DND-41 (cell line): ENCODE results near the gene BICC1.

Source experiments
- ATAC-seq: fragments of 200-7000 bp; cut with Tn5 transposase; 3 replicates; pipeline ENCODE4 v1.9.1; 2021; ENCODE audit warnings: low read depth; ENCODE audit not compliant: insufficient read depth
- DNase-seq: peaks from one replicate; pipeline ENCODE4 v3.0.0-alpha.2; 2020
- H2AFZ ChIP-seq: 2 replicates; pipeline ENCODE4 v1.6.0; 2012; ENCODE audit warnings: low read depth, low read length
- H3K27ac ChIP-seq: 2 replicates; pipeline ENCODE4 v1.5.1; 2012; ENCODE audit warnings: low read length, inconsistent platforms
- H3K27me3 ChIP-seq: fragments of 200-600 bp; sonication (generic); 2 replicates; pipeline ENCODE4 v1.6.0; 2012; ENCODE audit warnings: low read length, mild to moderate bottlenecking, inconsistent platforms; ENCODE audit not compliant: insufficient read depth, poor library complexity
- H3K36me3 ChIP-seq: 2 replicates; pipeline ENCODE4 v1.5.1; 2012; ENCODE audit warnings: low read length, inconsistent platforms; ENCODE audit not compliant: insufficient read depth
- H3K4me1 ChIP-seq: 2 replicates; pipeline ENCODE4 v1.5.1; 2012; ENCODE audit warnings: mild to moderate bottlenecking, low read length; ENCODE audit not compliant: insufficient read depth
- H3K4me2 ChIP-seq: 2 replicates; pipeline ENCODE4 v1.6.0; 2012; ENCODE audit warnings: mild to moderate bottlenecking, moderate library complexity, low read length, inconsistent platforms; ENCODE audit not compliant: insufficient read depth
- H3K4me3 ChIP-seq, 2 experiments: fragments of 200-600 bp in 1 of 2; shearing (Covaris generic) in 1 of 2; 2 replicates each; pipeline ENCODE4 v1.5.1; 2012 to 2016; ENCODE audit warnings: inconsistent platforms in 2 of 2, low read length in 2 of 2, mild to moderate bottlenecking in 2 of 2, low read depth in 1 of 2, moderate library complexity in 1 of 2
- H3K79me2 ChIP-seq: 2 replicates; pipeline ENCODE4 v1.6.0; 2012; ENCODE audit warnings: low read length, inconsistent platforms; ENCODE audit not compliant: insufficient read depth
- H3K9ac ChIP-seq: 2 replicates; pipeline ENCODE4 v1.6.0; 2012; ENCODE audit warnings: low read depth, mild to moderate bottlenecking, inconsistent platforms, low read length, moderate library complexity
- H3K9me3 ChIP-seq: 2 replicates; pipeline ENCODE4 v1.5.1; 2012; ENCODE audit warnings: low read length, moderate library complexity, mild to moderate bottlenecking, inconsistent platforms; ENCODE audit not compliant: insufficient read depth, severe bottlenecking
- H4K20me1 ChIP-seq: 2 replicates; pipeline ENCODE4 v1.6.0; 2012; ENCODE audit warnings: low read length; ENCODE audit not compliant: insufficient read depth
- CTCF ChIP-seq: IDR thresholded peaks from 2 replicates; pipeline ENCODE4 v1.5.1; 2012; ENCODE audit warnings: borderline replicate concordance, low read length, moderate library complexity, mild to moderate bottlenecking; ENCODE audit not compliant: poor library complexity, severe bottlenecking; ENCODE audit errors: extremely low read depth
- EZH2 ChIP-seq: IDR thresholded peaks from 3 replicates; pipeline ENCODE4 v1.6.1; 2012; ENCODE audit warnings: borderline replicate concordance, low read depth, mild to moderate bottlenecking, moderate library complexity, low read length, inconsistent platforms; ENCODE audit not compliant: severe bottlenecking

Gene BICC1

GRCh38 chr10:58609532-58610150 is 97.0 kb downstream of the BICC1 start:
- no peaks in the 10 kb centered on the region for H3K4me1 ChIP-seq
- no peak overlapping the region for H3K27ac ChIP-seq

GRCh38 chr10:58615237-58615935 is 102.7 kb downstream of the BICC1 start:
- TF ChIP-seq EZH2 = no peak
- no peak for TF ChIP-seq CTCF
- Histone ChIP-seq H3K9me3 (no peaks in the 10 kb centered on the region), H3K4me1 (no peaks in the 10 kb centered on the region), H2AFZ (no peak overlapping the region), H3K4me2 (no peak overlapping the region), H3K27me3 (no peaks in the 10 kb centered on the region), H3K79me2 (no peaks in the 10 kb centered on the region), H3K4me3 (no peak overlapping the region), H3K36me3 (no peaks in the 10 kb centered on the region), H3K27ac (no peak overlapping the region), H3K9ac (no peak overlapping the region), H4K20me1 (no peaks in the 10 kb centered on the region)
- no peak for ATAC-seq
- no peak for DNase-seq

More at GRCh38 chr10:58609532-58610150, 97.0 kb downstream of the BICC1 start:
- Histone ChIP-seq H4K20me1 (no peaks in the 10 kb centered on the region), H3K4me2 (no peak overlapping the region), H3K36me3 (no peaks in the 10 kb centered on the region), H3K27me3 (no peaks in the 10 kb centered on the region), H2AFZ (no peak overlapping the region), H3K4me3 (no peak overlapping the region), H3K9me3 (no peaks in the 10 kb centered on the region), H3K9ac (no peak overlapping the region), H3K79me2 (no peaks in the 10 kb centered on the region)
- DNase-seq (no peak), ATAC-seq (no peak)
- TF ChIP-seq EZH2 (no peak), CTCF (no peak)

- Histone ChIP-seq H3K4me2 (no peak overlapping the region), H3K4me1 (no peaks in the 10 kb centered on the region), H3K27ac (no peak overlapping the region), H4K20me1 (no peaks in the 10 kb centered on the region), H3K9me3 (no peaks in the 10 kb centered on the region), H3K27me3 (no peaks in the 10 kb centered on the region), H3K79me2 (no peaks in the 10 kb centered on the region), H3K36me3 (no peaks in the 10 kb centered on the region), H3K4me3 (no peak overlapping the region), H2AFZ (no peak overlapping the region), H3K9ac (no peak overlapping the region)
- TF ChIP-seq EZH2 = no peak
- no peak for TF ChIP-seq CTCF
- no peak for ATAC-seq
- DNase-seq = no peak
These were observed 105.5 kb downstream of the BICC1 start for GRCh38 chr10:58618158-58618676.
